Transverse colon (tissue), 4 donors: ENCODE results near the gene CFLAR.

Experiments used
- EP300 ChIP-seq: sonication (generic); formaldehyde crosslinking; IDR thresholded peaks from one replicate; pipeline ENCODE4 v1.6.1; 2017; ENCODE audit warnings: antibody characterized with exemption, low read depth
- POLR2A ChIP-seq: fragments of 450-650 bp; IDR thresholded peaks from one replicate; pipeline ENCODE4 v1.6.1; 2016; ENCODE audit warnings: antibody characterized with exemption, mild to moderate bottlenecking, moderate library complexity
- POLR2AphosphoS5 ChIP-seq, 3 donors: sonication (generic); formaldehyde crosslinking; IDR thresholded peaks; one replicate each; pipeline ENCODE4 v1.6.1; 2016; ENCODE audit warnings: antibody characterized with exemption in 3 of 3
- TF ChIP-seq, protein P1 (sequence below), 5 experiments: fragments of 200-600 bp in 3 of 5; fragments of 450-650 bp in 2 of 5; sonication (generic) in 3 of 5; IDR thresholded peaks; 1 replicate in 2 of 5; 2 replicates in 3 of 5; pipeline ENCODE4 v1.5.1; 2016 to 2017; ENCODE audit warnings: antibody characterized with exemption in 5 of 5, inconsistent platforms in 3 of 5, mild to moderate bottlenecking in 2 of 5, moderate library complexity in 1 of 5

DNA sequence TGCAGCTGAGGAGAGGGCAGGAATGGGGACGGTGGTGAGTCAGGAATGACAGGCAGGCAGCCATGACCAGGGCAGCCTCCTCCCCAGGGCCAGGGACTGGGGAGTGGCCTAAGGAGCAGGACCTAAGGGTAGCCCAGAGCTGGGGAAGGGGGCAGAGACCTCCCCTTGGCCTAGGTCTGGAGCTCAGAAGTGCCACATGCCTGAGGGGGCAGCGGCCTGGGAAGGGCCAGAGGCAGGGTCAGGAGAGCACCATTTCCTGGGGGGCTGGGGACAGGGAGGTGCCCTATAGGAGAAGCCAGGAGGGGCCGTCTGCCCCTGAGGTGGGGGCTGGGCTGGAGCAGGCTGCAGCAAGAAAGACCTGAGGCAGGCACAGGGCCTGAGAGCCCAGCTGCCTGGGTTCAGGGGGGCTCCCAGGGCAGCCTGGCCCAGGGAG is 20.9 kb downstream of the CFLAR start:
- TF ChIP-seq, protein P1, sequence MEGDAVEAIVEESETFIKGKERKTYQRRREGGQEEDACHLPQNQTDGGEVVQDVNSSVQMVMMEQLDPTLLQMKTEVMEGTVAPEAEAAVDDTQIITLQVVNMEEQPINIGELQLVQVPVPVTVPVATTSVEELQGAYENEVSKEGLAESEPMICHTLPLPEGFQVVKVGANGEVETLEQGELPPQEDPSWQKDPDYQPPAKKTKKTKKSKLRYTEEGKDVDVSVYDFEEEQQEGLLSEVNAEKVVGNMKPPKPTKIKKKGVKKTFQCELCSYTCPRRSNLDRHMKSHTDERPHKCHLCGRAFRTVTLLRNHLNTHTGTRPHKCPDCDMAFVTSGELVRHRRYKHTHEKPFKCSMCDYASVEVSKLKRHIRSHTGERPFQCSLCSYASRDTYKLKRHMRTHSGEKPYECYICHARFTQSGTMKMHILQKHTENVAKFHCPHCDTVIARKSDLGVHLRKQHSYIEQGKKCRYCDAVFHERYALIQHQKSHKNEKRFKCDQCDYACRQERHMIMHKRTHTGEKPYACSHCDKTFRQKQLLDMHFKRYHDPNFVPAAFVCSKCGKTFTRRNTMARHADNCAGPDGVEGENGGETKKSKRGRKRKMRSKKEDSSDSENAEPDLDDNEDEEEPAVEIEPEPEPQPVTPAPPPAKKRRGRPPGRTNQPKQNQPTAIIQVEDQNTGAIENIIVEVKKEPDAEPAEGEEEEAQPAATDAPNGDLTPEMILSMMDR (IDR thresholded peaks at IDR 0.05), result no peak
- no peak for TF ChIP-seq POLR2A
- no peak for TF ChIP-seq EP300
- no peak for TF ChIP-seq POLR2AphosphoS5 (IDR thresholded peaks at IDR 0.05)
